Panc1 (cell line): ENCODE results near the gene GLIS1. TPM values are rescaled to one million over a fixed set of nuclear protein-coding genes. Genes with fewer than 3 reads are reported as not detected.

Experiments
- ATAC-seq: fragments of 200-7000 bp; cut with Tn5 transposase; 2 replicates; pipeline ENCODE4 v1.9.1; 2020; ENCODE audit warnings: mild to moderate bottlenecking, moderate library complexity
- BruUV-seq: library from RNA; stranded (reverse); fragments of 400-500 nt; replicated peaks from 2 replicates; lab custom pipeline; 2021; lab: Mats Ljungman, UMichigan
- CTCF ChIA-PET: fragments of 300-600 bp; sonication (Branson Sonifier 250); formaldehyde crosslinking; loops from one replicate; lab custom pipeline; 2022; ENCODE audit warnings: antibody characterized with exemption; lab: Charles Lee
- POLR2A ChIA-PET: fragments of 300-600 bp; sonication (Branson Sonifier 250); formaldehyde crosslinking; loops from one replicate; lab custom pipeline; 2022; ENCODE audit warnings: antibody characterized with exemption; lab: Charles Lee
- DNase-seq: peaks from one replicate; pipeline ENCODE4 v3.0.0-alpha.2; 2010; ENCODE audit warnings: low read depth, low spot score
- H3K27ac ChIP-seq: 2 replicates; pipeline ENCODE4 v1.5.1; 2011; ENCODE audit warnings: mild to moderate bottlenecking, low read length, inconsistent platforms
- H3K27me3 ChIP-seq: fragments of 200-500 bp; sonication (Bioruptor generic); 2 replicates; pipeline ENCODE4 v1.6.0; 2014; ENCODE audit warnings: low read length, inconsistent platforms; ENCODE audit not compliant: control insufficient read depth, insufficient read depth
- H3K36me3 ChIP-seq: fragments of 200-500 bp; sonication (Bioruptor generic); 2 replicates; pipeline ENCODE4 v1.5.1; 2014; ENCODE audit warnings: inconsistent platforms, mild to moderate bottlenecking, low read length, moderate library complexity; ENCODE audit not compliant: control insufficient read depth, insufficient read depth
- H3K4me1 ChIP-seq: 2 replicates; pipeline ENCODE4 v1.5.1; 2011; ENCODE audit warnings: inconsistent platforms, mild to moderate bottlenecking, low read length, moderate library complexity; ENCODE audit not compliant: control insufficient read depth, insufficient read depth
- H3K4me3 ChIP-seq, 2 experiments: 2 replicates each; pipeline ENCODE4 v1.5.1; 2011 to 2012; ENCODE audit warnings: low read depth in 2 of 2, low read length in 2 of 2, mild to moderate bottlenecking in 2 of 2, inconsistent platforms in 1 of 2, moderate library complexity in 1 of 2
- H3K9me3 ChIP-seq: fragments of 200-500 bp; sonication (Bioruptor generic); 2 replicates; pipeline ENCODE4 v1.5.1; 2014; ENCODE audit warnings: low read depth, mild to moderate bottlenecking, inconsistent platforms, low read length, moderate library complexity; ENCODE audit not compliant: control insufficient read depth, insufficient read depth
- CTCF ChIP-seq: fragments of 450-650 bp; IDR thresholded peaks from 2 replicates; pipeline ENCODE4 v1.5.1; 2017; ENCODE audit warnings: mild to moderate bottlenecking
- POLR2AphosphoS5 ChIP-seq: IDR thresholded peaks from 2 replicates; pipeline ENCODE4 v1.6.1; 2012; ENCODE audit warnings: mild to moderate bottlenecking, low read depth, low read length, moderate library complexity
- REST ChIP-seq, 2 experiments: IDR thresholded peaks; 2 replicates each; pipeline ENCODE4 v1.6.1; 2011 to 2012; ENCODE audit warnings: low read depth in 2 of 2, control low read depth in 1 of 2, low read length in 1 of 2, mild to moderate bottlenecking in 1 of 2, moderate library complexity in 1 of 2; ENCODE audit not compliant: insufficient read depth in 1 of 2
- SIN3A ChIP-seq: IDR thresholded peaks from 2 replicates; pipeline ENCODE4 v1.6.1; 2012; ENCODE audit warnings: low read depth, mild to moderate bottlenecking, low read length, moderate library complexity, borderline replicate concordance; ENCODE audit not compliant: insufficient read depth
- TCF7L2 ChIP-seq: IDR thresholded peaks from 2 replicates; pipeline ENCODE4 v1.6.1; 2011; ENCODE audit warnings: mild to moderate bottlenecking, low read depth, low read length, inconsistent platforms
- in situ Hi-C: cut with HindIII; loops from 2 replicates; pipeline ENCODE4 v1.10.0; 2016; ENCODE audit warnings: low sequenced_read_pairs, low pct_unique_long_range_greater_than_20kb
- intact Hi-C: fragments of 100-400 bp; cut with micrococcal nuclease; formaldehyde crosslinking; loops from one replicate; pipeline ENCODE4 v1.10.0; 2022; ENCODE audit not compliant: unreplicated experiment
- total RNA-seq: library from RNA; stranded (reverse); gene quantifications from one replicate; pipeline ENCODE4 v1.2.1, GENCODE V29; 2021; ENCODE audit not compliant: unreplicated experiment

GLIS1 gene
- total RNA-seq, 1 experiment from 2014 or later, result 0.28 TPM

- no peaks in the 10 kb centered on the region for H3K9me3 ChIP-seq
- H3K27me3 ChIP-seq, result no peaks in the 10 kb centered on the region
- intact Hi-C loops, result no loop called here
- ATAC-seq, result no peak
- no peak overlapping the region for H3K4me3 ChIP-seq
- H3K27ac ChIP-seq, result no peak overlapping the region
- no peak for DNase-seq
- no peaks in the 10 kb centered on the region for H3K36me3 ChIP-seq
- no peaks in the 10 kb centered on the region for H3K4me1 ChIP-seq
- CTCF ChIA-PET, result no interaction called here
- no TSS peak for BruUV-seq
- in situ Hi-C loops, result no loop called here
- POLR2A ChIA-PET, result no interaction called here
- TF ChIP-seq POLR2AphosphoS5 (no peak), REST (IDR thresholded peaks at IDR 0.05; ENCODE audit: insufficient read depth in 1 of 2, low read depth in 2 of 2, low read length in 1 of 2) (no peak), SIN3A (no peak), CTCF (no peak), TCF7L2 (no peak)
Measured at GRCh38 chr1:53469373-53469772, 269.6 kb downstream of the GLIS1 start.

DNA sequence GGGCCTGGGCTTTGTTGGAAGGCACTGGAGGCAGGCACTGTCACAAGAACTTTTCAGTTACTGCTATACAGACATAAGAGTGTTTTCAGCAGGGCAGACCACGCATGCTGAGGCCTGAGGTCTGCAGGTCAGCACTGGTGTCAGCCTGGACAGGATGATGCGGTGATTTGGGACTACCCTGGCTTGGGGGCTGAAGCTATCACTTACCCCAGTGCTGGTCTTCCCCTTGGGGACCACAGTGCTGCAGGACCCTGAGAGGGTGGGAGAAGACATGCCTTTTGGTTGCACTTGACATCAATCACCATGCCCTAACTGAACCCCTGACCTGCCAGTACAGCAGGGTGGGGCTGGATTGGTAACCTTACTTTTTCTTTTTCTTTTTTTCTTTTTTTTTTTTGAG, 270.6 kb downstream of the GLIS1 start:
- H3K4me1 ChIP-seq, result no peaks in the 10 kb centered on the region
- no peak overlapping the region for H3K4me3 ChIP-seq
- intact Hi-C loops, result no loop called here
- in situ Hi-C loops, result no loop called here
- H3K27me3 ChIP-seq, result no peaks in the 10 kb centered on the region
- BruUV-seq, result no TSS peak
- no peak for ATAC-seq
- H3K27ac ChIP-seq, result no peak overlapping the region
- CTCF ChIA-PET, result interaction anchor here (1.0 kb wide), 1 partner anchor 24 kb away, joined by 3 read pairs; no protein-coding TSS in a partner anchor
- TF ChIP-seq TCF7L2, result no peak
- TF ChIP-seq CTCF, result no peak
- TF ChIP-seq REST (IDR thresholded peaks at IDR 0.05; ENCODE audit: insufficient read depth in 1 of 2, low read depth in 2 of 2, low read length in 1 of 2), result no peak
- TF ChIP-seq POLR2AphosphoS5, result no peak
- no peak for DNase-seq
- POLR2A ChIA-PET, result no interaction called here
- no peaks in the 10 kb centered on the region for H3K9me3 ChIP-seq
- no peaks in the 10 kb centered on the region for H3K36me3 ChIP-seq
